OCI-LY7 (cell line): Measurements from ENCODE around the gene ALLC. TPM values are rescaled to one million over a fixed set of nuclear protein-coding genes. Genes with fewer than 3 reads are reported as not detected.
A peak's percentile ranks its signal among the peaks of the same experiment; 100 is the strongest.

ENCODE experiments used
- BruUV-seq: library from RNA; stranded (reverse); fragments of 400-500 nt; replicated peaks from 2 replicates; lab custom pipeline; 2021; lab: Mats Ljungman, UMichigan
- CTCF ChIA-PET: fragments of 300-600 bp; sonication (Branson Sonifier 250); formaldehyde crosslinking; loops from one replicate; lab custom pipeline; 2022; ENCODE audit warnings: antibody characterized with exemption; ENCODE audit not compliant: unreplicated experiment; lab: Charles Lee
- POLR2A ChIA-PET: fragments of 300-600 bp; sonication (Branson Sonifier 250); formaldehyde crosslinking; loops from one replicate; lab custom pipeline; 2022; ENCODE audit warnings: antibody characterized with exemption; lab: Charles Lee
- DNase-seq: peaks from one replicate; pipeline ENCODE4 v3.0.0-alpha.2; 2015; ENCODE audit warnings: low spot score
- H2AFZ ChIP-seq: fragments of 200-600 bp; sonication (generic), shearing (Covaris generic); 2 replicates; pipeline ENCODE4 v1.6.1; 2014; ENCODE audit warnings: mild to moderate bottlenecking, antibody characterized with exemption, low read length, moderate library complexity
- H3K27ac ChIP-seq: fragments of 200-600 bp; sonication (generic); 2 replicates; pipeline ENCODE4 v1.5.1; 2014; ENCODE audit warnings: mixed run types, low read depth, mild to moderate bottlenecking, moderate library complexity, low read length, inconsistent platforms; ENCODE audit not compliant: poor library complexity, severe bottlenecking
- H3K36me3 ChIP-seq: fragments of 200-600 bp; sonication (generic); 2 replicates; pipeline ENCODE4 v1.6.1; 2014; ENCODE audit warnings: mild to moderate bottlenecking, antibody characterized with exemption, low read length, moderate library complexity, mixed read lengths; ENCODE audit not compliant: insufficient read depth
- H3K4me1 ChIP-seq: fragments of 200-600 bp; sonication (generic); 2 replicates; pipeline ENCODE4 v1.5.1; 2014; ENCODE audit warnings: mild to moderate bottlenecking, low read length; ENCODE audit not compliant: insufficient read depth, poor library complexity, severe bottlenecking
- H3K4me2 ChIP-seq: fragments of 200-600 bp; sonication (generic); 2 replicates; pipeline ENCODE4 v1.6.1; 2014; ENCODE audit warnings: mild to moderate bottlenecking, low read length
- H3K4me3 ChIP-seq: fragments of 200-600 bp; sonication (generic); 2 replicates; pipeline ENCODE4 v1.5.1; 2014; ENCODE audit warnings: mild to moderate bottlenecking, low read depth, low read length; ENCODE audit not compliant: poor library complexity, severe bottlenecking
- H3K79me2 ChIP-seq: fragments of 200-600 bp; sonication (generic); 2 replicates; pipeline ENCODE4 v1.6.1; 2016; ENCODE audit warnings: low read depth, mild to moderate bottlenecking, low read length, moderate library complexity, mixed read lengths; ENCODE audit not compliant: insufficient read depth
- H3K9me2 ChIP-seq: fragments of 200-600 bp; sonication (generic); 2 replicates; pipeline ENCODE4 v1.6.1; 2016; ENCODE audit warnings: mild to moderate bottlenecking, low read length, mixed read lengths; ENCODE audit not compliant: insufficient read depth
- H3K9me3 ChIP-seq: fragments of 200-600 bp; sonication (generic); 2 replicates; pipeline ENCODE4 v1.6.1; 2014; ENCODE audit warnings: mild to moderate bottlenecking, mixed run types, low read length, mixed read lengths
- H4K20me1 ChIP-seq: fragments of 200-600 bp; sonication (generic); 2 replicates; pipeline ENCODE4 v1.6.1; 2014; ENCODE audit warnings: mild to moderate bottlenecking, antibody characterized with exemption, low read length, moderate library complexity, mixed read lengths; ENCODE audit not compliant: insufficient read depth
- EZH2phosphoT487 ChIP-seq: fragments of 200-600 bp; sonication (generic); IDR thresholded peaks from 2 replicates; pipeline ENCODE4 v1.6.1; 2018; ENCODE audit warnings: low read depth, borderline replicate concordance, mild to moderate bottlenecking, mixed run types, antibody characterized with exemption, low read length, moderate library complexity, mixed read lengths
- intact Hi-C: fragments of 100-400 bp; cut with micrococcal nuclease; formaldehyde crosslinking; loops from one replicate; pipeline ENCODE4 v1.10.0; 2022; ENCODE audit not compliant: unreplicated experiment
- total RNA-seq, 2 experiments: library from RNA; depleted of rRNA in 1 of 2; stranded (reverse); fragments of >200 nt in 1 of 2; shearing (Covaris generic) in 1 of 2; gene quantifications; 2 replicates each; pipeline ENCODE4 v1.2.3, GENCODE V29; 2014 to 2022
- TF ChIP-seq, protein P1 (sequence below): fragments of 200-600 bp; sonication (generic); conservative IDR thresholded peaks from 2 replicates; pipeline ENCODE4 v1.5.1; 2014; ENCODE audit warnings: mild to moderate bottlenecking, antibody characterized with exemption, low read length, moderate library complexity, mixed read lengths

ALLC gene
- total RNA-seq, 2 experiments from 2014 or later = not detected

DNA sequence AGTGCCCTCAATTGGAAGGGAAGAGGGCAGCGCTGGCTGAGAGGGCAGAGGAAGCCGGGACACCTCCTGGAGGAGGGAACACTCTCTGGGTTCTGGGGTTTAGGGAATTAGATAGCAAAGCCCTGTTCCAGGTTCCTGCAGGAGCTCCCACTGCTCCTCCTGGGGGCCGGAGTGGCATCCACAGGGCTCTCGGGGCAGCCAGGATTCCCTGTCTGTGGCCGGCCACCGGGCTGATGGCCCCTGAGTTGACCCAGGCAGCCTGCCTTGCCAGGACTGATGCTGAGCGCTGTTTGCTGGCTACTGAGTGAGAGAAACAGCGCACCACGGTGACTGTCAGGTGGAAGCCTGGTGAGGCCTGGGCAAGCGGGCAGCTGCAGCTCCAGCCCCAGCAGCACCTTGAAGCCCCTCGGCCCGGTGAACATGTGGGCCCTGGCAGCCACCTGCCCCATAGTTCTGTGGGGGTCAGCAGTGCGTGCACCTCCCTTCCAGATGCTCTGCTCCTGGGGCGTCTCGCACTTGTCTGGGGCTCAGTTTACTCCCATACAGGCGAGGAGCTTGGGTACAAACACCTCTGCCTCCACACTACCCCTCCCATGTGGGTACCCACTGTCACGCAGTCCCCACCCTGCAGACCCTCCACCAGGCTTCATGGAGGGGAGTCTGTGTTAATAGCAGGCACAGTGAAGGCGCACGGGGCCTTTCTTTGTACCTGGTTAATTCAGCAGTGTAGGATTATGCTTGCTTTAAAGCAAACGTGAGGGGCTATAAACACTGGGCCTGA, 7.7 kb upstream of the ALLC start:
- ChIA-PET CTCF (interaction anchor here (0.5 to 0.6 kb wide), 2 partner anchors 27 to 227 kb away, joined by 3 read pairs; no protein-coding TSS in a partner anchor), POLR2A (interaction anchor here (1.6 to 2.0 kb wide), 2 partner anchors 40 to 173 kb away, joined by 4 to 15 read pairs; no protein-coding TSS in a partner anchor)
- H2AFZ ChIP-seq = peak overlapping the region; percentile 55

DNA sequence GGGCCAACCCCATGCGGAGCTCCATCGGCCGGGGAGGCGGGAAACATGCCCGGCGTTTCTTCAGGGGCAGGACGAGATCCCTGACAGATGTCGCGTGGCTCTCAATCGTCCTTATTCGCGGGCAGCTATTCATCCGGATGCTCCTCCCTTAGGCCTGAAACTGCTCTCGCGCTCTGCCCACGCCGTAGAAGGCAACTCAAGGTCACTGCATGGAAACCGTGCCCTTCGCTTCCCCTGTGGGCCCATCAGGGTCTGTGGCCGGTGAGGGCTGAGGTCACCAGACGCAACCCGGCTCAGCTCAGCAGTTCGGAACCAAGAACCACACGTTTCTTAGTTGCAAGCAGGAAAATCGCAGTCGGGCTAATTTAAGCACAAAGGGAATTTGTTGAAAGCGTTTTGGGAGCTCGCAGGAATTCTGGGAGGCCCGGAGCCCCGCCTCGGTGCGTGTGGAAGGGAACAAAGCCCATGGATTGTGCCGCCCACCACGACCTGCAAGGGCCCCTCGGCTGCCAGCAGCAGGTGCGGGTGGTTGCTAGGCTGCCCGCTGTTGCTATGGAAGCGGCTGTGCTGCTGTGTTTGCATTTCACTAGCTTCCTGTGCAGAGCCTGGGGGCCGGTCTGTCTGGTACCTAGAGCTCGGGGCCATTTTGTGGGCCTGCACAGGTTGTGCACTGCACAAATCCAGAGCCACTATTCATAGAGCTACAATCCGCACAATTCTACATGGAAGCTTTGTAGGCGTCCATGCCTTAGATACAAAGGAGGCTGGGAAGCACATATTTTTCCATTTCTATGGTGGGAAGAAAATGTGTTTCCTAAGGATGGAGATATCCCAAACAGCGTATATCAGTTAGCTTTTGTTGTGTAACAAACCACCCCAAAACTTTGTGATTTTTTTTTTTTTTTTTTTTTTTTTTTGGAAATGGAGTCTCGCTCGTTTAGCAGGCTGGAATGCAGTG, 6.0 kb upstream of the ALLC start:
- H3K79me2 ChIP-seq = no peaks in the 10 kb centered on the region
- intact Hi-C loops = loop anchor here (1.0 to 5.0 kb wide), 7 partner anchors 41 to 228 kb away; partner anchors contain the start of genes ADI1, RNASEH1 and RPS7
- CTCF ChIA-PET = interaction anchor here (0.7 to 2.1 kb wide), 9 partner anchors 9 to 229 kb away, joined by 3 to 9 read pairs (median 4); partner anchors contain the start of genes RNASEH1 and RPS7
- H3K9me2 ChIP-seq = no peaks in the 10 kb centered on the region
- no TSS peak for BruUV-seq
- no peaks in the 10 kb centered on the region for H3K36me3 ChIP-seq
- peak; percentile 92 for DNase-seq
- peak overlapping the region; percentile 90 for H2AFZ ChIP-seq
- no peaks in the 10 kb centered on the region for H4K20me1 ChIP-seq
- H3K4me3 ChIP-seq = peak overlapping the region; percentile 42
- H3K4me2 ChIP-seq = peak overlapping the region; percentile 77
- POLR2A ChIA-PET = interaction anchor here (0.5 to 2.7 kb wide), 23 partner anchors 10 to 677 kb away, joined by 3 to 21 read pairs (median 4); partner anchors contain the start of genes RNASEH1 and RPS7
- TF ChIP-seq EZH2phosphoT487 = no peak
- TF ChIP-seq, protein P1, sequence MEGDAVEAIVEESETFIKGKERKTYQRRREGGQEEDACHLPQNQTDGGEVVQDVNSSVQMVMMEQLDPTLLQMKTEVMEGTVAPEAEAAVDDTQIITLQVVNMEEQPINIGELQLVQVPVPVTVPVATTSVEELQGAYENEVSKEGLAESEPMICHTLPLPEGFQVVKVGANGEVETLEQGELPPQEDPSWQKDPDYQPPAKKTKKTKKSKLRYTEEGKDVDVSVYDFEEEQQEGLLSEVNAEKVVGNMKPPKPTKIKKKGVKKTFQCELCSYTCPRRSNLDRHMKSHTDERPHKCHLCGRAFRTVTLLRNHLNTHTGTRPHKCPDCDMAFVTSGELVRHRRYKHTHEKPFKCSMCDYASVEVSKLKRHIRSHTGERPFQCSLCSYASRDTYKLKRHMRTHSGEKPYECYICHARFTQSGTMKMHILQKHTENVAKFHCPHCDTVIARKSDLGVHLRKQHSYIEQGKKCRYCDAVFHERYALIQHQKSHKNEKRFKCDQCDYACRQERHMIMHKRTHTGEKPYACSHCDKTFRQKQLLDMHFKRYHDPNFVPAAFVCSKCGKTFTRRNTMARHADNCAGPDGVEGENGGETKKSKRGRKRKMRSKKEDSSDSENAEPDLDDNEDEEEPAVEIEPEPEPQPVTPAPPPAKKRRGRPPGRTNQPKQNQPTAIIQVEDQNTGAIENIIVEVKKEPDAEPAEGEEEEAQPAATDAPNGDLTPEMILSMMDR = no peak
- H3K9me3 ChIP-seq = no peaks in the 10 kb centered on the region
- H3K4me1 ChIP-seq = peaks cover 24% of the 10 kb centered on the region
- peak overlapping the region; percentile 61 for H3K27ac ChIP-seq

More for the DNA sequence above, 7.7 kb upstream of the ALLC start:
- Histone ChIP-seq H3K27ac (no peak overlapping the region), H4K20me1 (no peaks in the 10 kb centered on the region), H3K36me3 (no peaks in the 10 kb centered on the region), H3K4me3 (no peak overlapping the region), H3K4me2 (peak overlapping the region; percentile 27), H3K79me2 (no peaks in the 10 kb centered on the region), H3K9me2 (no peaks in the 10 kb centered on the region), H3K4me1 (peaks cover 23% of the 10 kb centered on the region), H3K9me3 (no peaks in the 10 kb centered on the region)
- intact Hi-C loops = loop anchor here (2.0 to 5.0 kb wide), 2 partner anchors 40 to 113 kb away; no protein-coding TSS in a partner anchor
- no peak for DNase-seq
- TF ChIP-seq EZH2phosphoT487 = no peak
- TF ChIP-seq, protein P1 = no peak
- BruUV-seq = no TSS peak
